HG02623 (cell line): ENCODE results near the gene SFXN1.

Source experiments
- ATAC-seq: cut with Tn5 transposase; IDR thresholded peaks from one replicate; pipeline ENCODE4 v1.9.1; 2021; ENCODE audit warnings: moderate library complexity; ENCODE audit not compliant: unreplicated experiment

The SFXN1 gene

GRCh38 chr5:175464942-175465233 is 13.5 kb upstream of the SFXN1 start:
- ATAC-seq, result no peak

- ATAC-seq, result no peak
Measured at GRCh38 chr5:175465282-175465681, 13.1 kb upstream of the SFXN1 start.

GRCh38 chr5:175466700-175467318 is 11.6 kb upstream of the SFXN1 start:
- no peak for ATAC-seq

- no peak for ATAC-seq
Measured at GRCh38 chr5:175467983-175468690, 10.2 kb upstream of the SFXN1 start.

GRCh38 chr5:175468892-175469291 is 9.5 kb upstream of the SFXN1 start:
- no peak for ATAC-seq

- no peak for ATAC-seq
Measured at GRCh38 chr5:175469916-175470315, 8.4 kb upstream of the SFXN1 start.

- no peak for ATAC-seq
Measured at GRCh38 chr5:175470781-175471180, 7.6 kb upstream of the SFXN1 start.

GRCh38 chr5:175471196-175471595 is 7.2 kb upstream of the SFXN1 start:
- no peak for ATAC-seq

GRCh38 chr5:175471628-175472027 is 6.7 kb upstream of the SFXN1 start:
- no peak for ATAC-seq

GRCh38 chr5:175472378-175472777 is 6.0 kb upstream of the SFXN1 start:
- ATAC-seq, result no peak

- no peak for ATAC-seq
Measured at GRCh38 chr5:175475248-175475647, 3.1 kb upstream of the SFXN1 start.

- ATAC-seq, result no peak
Measured at GRCh38 chr5:175477440-175477839, 920 bp upstream of the SFXN1 start.

GRCh38 chr5:175478008-175478383 is 364 bp upstream of the SFXN1 start:
- ATAC-seq, result no peak

- ATAC-seq, result no peak
Measured at GRCh38 chr5:175479125-175479881, 943 bp downstream of the SFXN1 start.

- ATAC-seq, result no peak
Measured at GRCh38 chr5:175483337-175483736, 5.0 kb downstream of the SFXN1 start.

- ATAC-seq, result no peak
Measured at GRCh38 chr5:175484322-175484721, 6.0 kb downstream of the SFXN1 start.

- ATAC-seq, result no peak
Measured at GRCh38 chr5:175484829-175485228, 6.5 kb downstream of the SFXN1 start.

GRCh38 chr5:175485631-175486030 is 7.3 kb downstream of the SFXN1 start:
- no peak for ATAC-seq

GRCh38 chr5:175487514-175488222 is 9.3 kb downstream of the SFXN1 start:
- ATAC-seq, result no peak

GRCh38 chr5:175489693-175490443 is 11.5 kb downstream of the SFXN1 start:
- no peak for ATAC-seq

GRCh38 chr5:175491223-175491622 is 12.9 kb downstream of the SFXN1 start:
- no peak for ATAC-seq
